ENCODE results near the gene AGPAT3.

- TF ChIP-seq POLR2AphosphoS5 (IDR thresholded peaks at IDR 0.05; ENCODE audit: low read depth, low read length) (no peak), POLR2A (IDR thresholded peaks at IDR 0.05; ENCODE audit: low read depth, low read length) (no peak)
Observed at GRCh38 chr21:43987509-43987908, 122.5 kb downstream of the AGPAT3 start.

Measured in GM12892 (cell line).